C4-2B (cell line): ENCODE measurements around the gene NEGR1.

Experiments used
- CTCF ChIP-seq: fragments of 450-650 bp; conservative IDR thresholded peaks from 2 replicates; pipeline ENCODE4 v1.5.1; 2017; ENCODE audit warnings: mild to moderate bottlenecking
- ZFX ChIP-seq: fragments of 450-650 bp; IDR thresholded peaks from 2 replicates; pipeline ENCODE4 v1.6.1; 2017

- no peak for TF ChIP-seq CTCF
- no peak for TF ChIP-seq ZFX
Observed at GRCh38 chr1:71532343-71532742, 750.0 kb downstream of the NEGR1 start.
